WERI-Rb-1 (cell line): ENCODE measurements around the gene IKBKE.
A peak's percentile ranks its signal among the peaks of the same experiment; 100 is the strongest.

Source experiments
- DNase-seq: peaks from one replicate; pipeline ENCODE4 v3.0.0-alpha.2; 2020
- H3K27ac ChIP-seq: fragments of 250-450 bp; sonication (Bioruptor Pico); 2 replicates; pipeline ENCODE4 v1.5.1; 2020; ENCODE audit warnings: mild to moderate bottlenecking, moderate library complexity
- H3K27me3 ChIP-seq: fragments of 250-450 bp; sonication (Bioruptor Pico); 2 replicates; pipeline ENCODE4 v1.5.1; 2021; ENCODE audit warnings: mild to moderate bottlenecking, low read depth, moderate library complexity; ENCODE audit not compliant: insufficient read depth, severe bottlenecking
- H3K36me3 ChIP-seq: fragments of 250-450 bp; sonication (Bioruptor Pico); 2 replicates; pipeline ENCODE4 v1.5.1; 2020; ENCODE audit warnings: mild to moderate bottlenecking, moderate library complexity
- H3K4me3 ChIP-seq: 2 replicates; pipeline ENCODE4 v1.5.1; 2011; ENCODE audit warnings: low read depth, mild to moderate bottlenecking, control low read depth, low read length
- H3K9me3 ChIP-seq: fragments of 250-450 bp; sonication (Bioruptor Pico); 2 replicates; pipeline ENCODE4 v1.5.1; 2021; ENCODE audit warnings: mild to moderate bottlenecking, moderate library complexity; ENCODE audit not compliant: severe bottlenecking
- TF ChIP-seq, protein P1 (sequence below): IDR thresholded peaks from 2 replicates; pipeline ENCODE4 v1.5.1; 2011; ENCODE audit warnings: low read depth, mild to moderate bottlenecking, control low read depth, inconsistent platforms, low read length

Gene IKBKE

DNA sequence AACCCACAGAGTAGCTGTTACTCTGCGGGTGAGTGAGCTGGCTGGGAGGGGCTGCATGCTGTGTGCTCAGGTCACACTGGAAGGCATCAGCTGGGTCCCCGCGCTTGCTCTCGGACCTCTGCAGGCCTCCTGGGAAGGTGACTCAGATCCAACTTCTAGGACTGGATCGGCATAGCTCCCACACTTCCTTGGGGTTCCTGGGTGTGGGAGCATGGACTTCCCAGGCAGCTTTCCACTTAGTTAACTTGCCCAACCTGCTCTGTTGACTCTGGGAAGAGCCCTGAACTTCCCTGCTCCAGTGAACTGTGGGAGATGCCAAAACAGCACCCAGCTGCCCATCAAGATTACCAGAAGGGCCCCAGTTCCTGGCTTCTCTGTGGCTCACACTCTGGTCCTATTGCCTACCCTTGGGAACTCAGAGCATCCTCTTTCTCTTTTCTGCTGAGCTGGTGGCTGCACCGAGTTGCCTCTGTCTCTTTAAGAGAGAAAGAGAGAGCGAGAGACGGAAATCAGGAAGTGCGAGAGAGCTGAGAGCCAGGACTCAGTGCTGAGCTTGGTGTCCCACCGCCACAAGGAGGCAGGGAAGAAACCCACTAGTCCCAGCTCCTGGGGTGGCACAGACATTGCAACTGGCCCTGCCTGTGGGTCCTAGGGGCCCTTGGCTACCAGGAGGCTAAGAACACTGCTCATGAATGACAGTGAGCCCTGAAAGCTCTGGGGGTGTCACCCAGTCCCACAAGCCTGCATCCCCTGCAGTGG is at the start of gene IKBKE:
IKBKE (plus strand) TSS at position 544 of the 759 bp plus-strand sequence. CDS start 2,752 bp downstream, outside the sequence.
- H3K4me3 ChIP-seq, result no peak within 1 kb of the TSS
- no peaks in the 10 kb centered on the region for H3K9me3 ChIP-seq
- no peak within 1 kb of the TSS for H3K27ac ChIP-seq
- no peaks in the 10 kb centered on the region for H3K27me3 ChIP-seq
- DNase-seq, result no peak
- no peaks in the 10 kb centered on the region for H3K36me3 ChIP-seq
- TF ChIP-seq, protein P1, sequence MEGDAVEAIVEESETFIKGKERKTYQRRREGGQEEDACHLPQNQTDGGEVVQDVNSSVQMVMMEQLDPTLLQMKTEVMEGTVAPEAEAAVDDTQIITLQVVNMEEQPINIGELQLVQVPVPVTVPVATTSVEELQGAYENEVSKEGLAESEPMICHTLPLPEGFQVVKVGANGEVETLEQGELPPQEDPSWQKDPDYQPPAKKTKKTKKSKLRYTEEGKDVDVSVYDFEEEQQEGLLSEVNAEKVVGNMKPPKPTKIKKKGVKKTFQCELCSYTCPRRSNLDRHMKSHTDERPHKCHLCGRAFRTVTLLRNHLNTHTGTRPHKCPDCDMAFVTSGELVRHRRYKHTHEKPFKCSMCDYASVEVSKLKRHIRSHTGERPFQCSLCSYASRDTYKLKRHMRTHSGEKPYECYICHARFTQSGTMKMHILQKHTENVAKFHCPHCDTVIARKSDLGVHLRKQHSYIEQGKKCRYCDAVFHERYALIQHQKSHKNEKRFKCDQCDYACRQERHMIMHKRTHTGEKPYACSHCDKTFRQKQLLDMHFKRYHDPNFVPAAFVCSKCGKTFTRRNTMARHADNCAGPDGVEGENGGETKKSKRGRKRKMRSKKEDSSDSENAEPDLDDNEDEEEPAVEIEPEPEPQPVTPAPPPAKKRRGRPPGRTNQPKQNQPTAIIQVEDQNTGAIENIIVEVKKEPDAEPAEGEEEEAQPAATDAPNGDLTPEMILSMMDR, result peak; percentile 29; the same call in 1 of the 2 replicates

DNA sequence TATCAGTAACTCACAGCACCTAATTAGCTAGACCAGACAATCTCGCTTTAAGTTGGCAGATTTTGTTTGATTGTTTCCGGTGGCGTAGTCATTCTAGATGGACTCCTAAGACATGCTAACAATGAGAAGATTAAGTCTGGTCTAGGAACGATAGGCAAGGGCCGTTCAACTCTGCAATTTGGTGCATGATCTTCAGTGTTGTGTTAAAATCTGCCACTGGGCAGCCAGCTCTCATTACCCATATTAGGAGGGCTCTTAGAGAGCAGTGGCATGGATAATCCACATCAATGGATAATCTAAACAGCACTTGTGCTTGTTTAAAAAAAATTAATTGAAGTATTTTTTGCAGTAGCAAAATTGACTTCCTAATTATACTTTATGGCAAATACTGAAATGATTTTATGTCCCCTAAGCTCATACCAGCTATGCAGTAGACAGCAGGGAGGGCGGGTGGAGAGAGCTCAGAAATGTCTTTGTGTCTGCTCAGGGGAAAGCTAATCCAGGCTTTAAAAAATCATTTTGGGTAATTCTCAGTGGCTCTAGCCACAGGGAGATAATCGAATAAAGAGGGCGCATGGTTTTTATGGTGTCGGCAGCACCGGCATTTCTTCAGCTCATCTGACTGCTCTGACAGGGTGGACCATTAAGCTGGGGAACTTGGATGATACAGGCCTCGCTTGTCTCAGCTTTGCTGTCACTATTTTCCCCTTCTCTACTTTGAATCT is 48.5 kb upstream of the IKBKE start:
- H3K9me3 ChIP-seq, result no peaks in the 10 kb centered on the region
- peak overlapping the region; percentile 16 for H3K27ac ChIP-seq
- DNase-seq, result peak; percentile 81
- H3K4me3 ChIP-seq, result no peak overlapping the region
- H3K27me3 ChIP-seq, result no peaks in the 10 kb centered on the region
- TF ChIP-seq, protein P1, result no peak
- peaks cover 22% of the 10 kb centered on the region for H3K36me3 ChIP-seq

DNA sequence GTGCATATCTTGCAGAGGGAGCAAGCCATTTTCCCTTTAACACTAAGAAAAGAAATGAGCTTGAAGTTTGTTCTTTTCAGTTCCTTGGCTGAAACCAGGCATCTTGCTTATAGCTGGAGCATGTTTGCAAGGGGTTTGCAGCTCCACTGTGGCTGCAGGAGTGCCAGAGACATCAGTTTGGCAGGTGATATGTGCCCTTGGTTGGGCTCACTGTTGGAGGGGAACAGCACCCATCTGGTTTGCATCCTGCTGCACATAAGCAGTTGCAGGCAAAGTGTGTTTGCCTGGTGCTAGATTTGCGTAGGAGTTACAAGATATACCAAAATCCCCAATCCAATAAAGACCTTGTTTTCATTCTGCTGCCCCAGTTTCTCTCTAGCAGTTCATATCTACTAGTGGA is 47.8 kb upstream of the IKBKE start:
- Histone ChIP-seq H3K4me3 (no peak overlapping the region), H3K27ac (no peak overlapping the region), H3K27me3 (no peaks in the 10 kb centered on the region), H3K36me3 (peaks cover 21% of the 10 kb centered on the region), H3K9me3 (no peaks in the 10 kb centered on the region)
- DNase-seq, result no peak
- TF ChIP-seq, protein P1, result no peak

DNA sequence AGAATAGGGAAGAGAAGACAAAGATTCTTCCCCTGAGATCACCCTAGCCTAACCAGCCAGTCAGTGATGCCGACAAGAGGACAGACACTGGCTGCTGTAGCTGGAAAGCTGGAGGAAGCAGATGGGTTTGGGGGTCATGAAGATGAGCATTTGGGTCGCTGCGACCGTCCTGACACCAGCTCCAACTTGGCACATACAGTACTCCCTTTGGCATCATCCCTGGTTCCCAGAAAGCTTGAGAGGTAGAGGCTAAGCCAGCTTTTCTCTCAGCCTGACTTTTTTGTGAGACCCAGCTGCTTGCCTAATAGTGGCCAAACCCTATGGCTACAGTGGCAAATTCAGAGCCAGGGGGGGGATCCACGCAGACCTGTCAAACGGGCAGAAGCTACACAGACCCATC is 43.0 kb upstream of the IKBKE start:
- Histone ChIP-seq H3K27me3 (no peaks in the 10 kb centered on the region), H3K36me3 (peaks cover 11% of the 10 kb centered on the region), H3K27ac (no peak overlapping the region), H3K9me3 (no peaks in the 10 kb centered on the region), H3K4me3 (no peak overlapping the region)
- no peak for DNase-seq
- TF ChIP-seq, protein P1, result no peak

DNA sequence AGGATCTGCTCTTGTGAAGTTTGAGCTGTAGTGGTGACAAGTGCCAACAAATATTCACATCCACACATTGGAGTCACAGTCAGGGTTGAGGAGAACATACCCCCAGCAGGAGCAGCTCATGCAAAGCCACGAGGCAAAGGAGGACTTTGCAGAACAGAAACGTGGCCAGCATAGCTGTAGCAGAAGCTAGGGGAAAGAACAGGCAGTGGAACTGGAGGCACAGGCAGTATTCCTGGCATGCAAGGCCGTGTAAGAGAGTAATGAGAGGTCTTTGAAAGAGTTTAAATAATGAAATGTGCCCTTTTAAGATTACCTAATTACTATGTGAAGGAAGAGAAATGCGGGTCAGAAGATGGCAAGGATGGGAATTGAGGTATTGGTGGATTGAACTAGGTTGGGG is 40.9 kb upstream of the IKBKE start:
- no peak overlapping the region for H3K27ac ChIP-seq
- H3K4me3 ChIP-seq, result no peak overlapping the region
- TF ChIP-seq, protein P1, result no peak
- H3K36me3 ChIP-seq, result peaks cover 14% of the 10 kb centered on the region
- no peaks in the 10 kb centered on the region for H3K27me3 ChIP-seq
- DNase-seq, result no peak
- H3K9me3 ChIP-seq, result no peaks in the 10 kb centered on the region
